Measurements from ENCODE around the gene KIRREL3. TPM values are rescaled to one million over a fixed set of nuclear protein-coding genes. Genes with fewer than 3 reads are reported as not detected.

The KIRREL3 gene
- total RNA-seq, 1 donor from 2014 or later = under 0.01 TPM

DNA sequence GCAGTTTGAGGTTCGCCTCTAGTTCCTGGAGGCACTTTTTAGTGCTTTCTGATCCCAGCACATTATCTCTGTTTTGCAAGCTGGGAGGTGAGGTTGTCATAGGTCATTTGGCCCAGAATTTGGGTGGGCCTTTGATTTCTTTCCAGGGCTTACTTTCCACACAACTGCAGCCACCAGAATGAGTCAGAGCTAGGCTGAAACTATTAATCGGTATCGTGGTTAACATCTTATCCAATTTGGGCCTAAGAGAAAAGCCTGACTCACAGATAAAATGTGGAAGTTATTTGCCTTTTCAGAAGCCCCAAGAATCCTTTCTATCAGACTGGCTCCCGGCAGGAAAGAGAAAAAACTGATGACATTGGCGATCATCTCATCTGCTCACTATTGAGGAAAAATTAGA is 166.4 kb downstream of the KIRREL3 start:
- H3K4me1 ChIP-seq (ENCODE audit: control insufficient read depth in 3 of 3, insufficient read depth in 3 of 3, low read length in 3 of 3) = no peaks in the 10 kb centered on the region
- H3K9me3 ChIP-seq (ENCODE audit: control insufficient read depth in 3 of 3, low read length in 3 of 3) = no peaks in the 10 kb centered on the region
- no peak overlapping the region for H3K27ac ChIP-seq (ENCODE audit: low read depth, low read length)
- no peaks in the 10 kb centered on the region for H3K27me3 ChIP-seq (ENCODE audit: control insufficient read depth in 3 of 3, insufficient read depth in 3 of 3, low read length in 3 of 3)
- no peaks in the 10 kb centered on the region for H3K36me3 ChIP-seq (ENCODE audit: control insufficient read depth in 3 of 3, insufficient read depth in 3 of 3, low read length in 3 of 3)
- no peak overlapping the region for H3K9ac ChIP-seq (ENCODE audit: low read depth in 1 of 3, low read length in 3 of 3)
- H3K4me3 ChIP-seq (ENCODE audit: low read length in 3 of 3) = no peak overlapping the region

DNA sequence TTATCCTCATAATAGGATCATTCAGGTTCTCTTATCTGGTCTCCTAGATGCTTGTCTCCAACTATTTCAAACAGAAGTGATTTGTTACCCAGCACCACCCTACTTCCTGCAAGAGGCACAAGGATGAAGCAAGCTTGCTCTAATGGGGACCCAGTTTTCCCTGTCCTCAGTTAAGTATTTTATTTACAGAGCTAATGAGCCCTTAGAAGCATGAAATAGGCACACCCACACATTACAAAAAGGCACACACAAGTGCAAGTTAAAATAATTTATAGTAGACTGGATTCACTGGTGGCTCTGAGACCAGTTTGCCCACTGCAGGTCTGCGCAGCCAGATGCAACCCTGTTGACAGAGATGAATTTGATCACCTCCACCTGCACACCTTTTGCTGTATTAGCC is 167.5 kb downstream of the KIRREL3 start:
- Histone ChIP-seq H3K9me3 (ENCODE audit: control insufficient read depth in 3 of 3, low read length in 3 of 3) (no peaks in the 10 kb centered on the region), H3K27ac (ENCODE audit: low read depth, low read length) (no peak overlapping the region), H3K36me3 (ENCODE audit: control insufficient read depth in 3 of 3, insufficient read depth in 3 of 3, low read length in 3 of 3) (no peaks in the 10 kb centered on the region), H3K4me1 (ENCODE audit: control insufficient read depth in 3 of 3, insufficient read depth in 3 of 3, low read length in 3 of 3) (no peaks in the 10 kb centered on the region), H3K4me3 (ENCODE audit: low read length in 3 of 3) (no peak overlapping the region), H3K27me3 (ENCODE audit: control insufficient read depth in 3 of 3, insufficient read depth in 3 of 3, low read length in 3 of 3) (peaks cover 0 to 6% (median 0%) of the 10 kb centered on the region in 3 donors), H3K9ac (ENCODE audit: low read depth in 1 of 3, low read length in 3 of 3) (no peak overlapping the region)

DNA sequence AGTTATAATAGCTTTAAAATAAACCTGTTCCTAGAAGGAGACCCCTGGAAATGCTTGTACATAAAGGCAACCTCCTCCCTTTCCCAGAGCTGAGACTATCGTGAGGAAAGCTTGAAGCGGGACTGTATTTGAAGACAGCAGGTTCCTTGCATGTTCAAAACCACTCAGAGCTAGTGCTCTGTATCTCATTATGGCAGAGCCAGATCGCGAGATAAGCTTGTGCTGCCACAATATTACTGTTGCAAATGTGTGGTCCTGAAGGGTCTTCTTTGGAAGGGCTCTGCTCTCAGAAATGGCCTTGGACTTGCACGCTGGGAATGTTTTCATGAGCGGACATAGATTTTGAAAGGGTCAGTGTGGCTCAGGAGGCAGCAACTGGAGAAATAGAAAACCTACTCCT is 168.2 kb downstream of the KIRREL3 start:
- Histone ChIP-seq H3K27ac (ENCODE audit: low read depth, low read length) (no peak overlapping the region), H3K27me3 (ENCODE audit: control insufficient read depth in 3 of 3, insufficient read depth in 3 of 3, low read length in 3 of 3) (peaks cover 0 to 10% (median 0%) of the 10 kb centered on the region in 3 donors), H3K4me3 (ENCODE audit: low read length in 3 of 3) (no peak overlapping the region), H3K9me3 (ENCODE audit: control insufficient read depth in 3 of 3, low read length in 3 of 3) (no peaks in the 10 kb centered on the region), H3K36me3 (ENCODE audit: control insufficient read depth in 3 of 3, insufficient read depth in 3 of 3, low read length in 3 of 3) (no peaks in the 10 kb centered on the region), H3K9ac (ENCODE audit: low read depth in 1 of 3, low read length in 3 of 3) (no peak overlapping the region), H3K4me1 (ENCODE audit: control insufficient read depth in 3 of 3, insufficient read depth in 3 of 3, low read length in 3 of 3) (no peaks in the 10 kb centered on the region)

DNA sequence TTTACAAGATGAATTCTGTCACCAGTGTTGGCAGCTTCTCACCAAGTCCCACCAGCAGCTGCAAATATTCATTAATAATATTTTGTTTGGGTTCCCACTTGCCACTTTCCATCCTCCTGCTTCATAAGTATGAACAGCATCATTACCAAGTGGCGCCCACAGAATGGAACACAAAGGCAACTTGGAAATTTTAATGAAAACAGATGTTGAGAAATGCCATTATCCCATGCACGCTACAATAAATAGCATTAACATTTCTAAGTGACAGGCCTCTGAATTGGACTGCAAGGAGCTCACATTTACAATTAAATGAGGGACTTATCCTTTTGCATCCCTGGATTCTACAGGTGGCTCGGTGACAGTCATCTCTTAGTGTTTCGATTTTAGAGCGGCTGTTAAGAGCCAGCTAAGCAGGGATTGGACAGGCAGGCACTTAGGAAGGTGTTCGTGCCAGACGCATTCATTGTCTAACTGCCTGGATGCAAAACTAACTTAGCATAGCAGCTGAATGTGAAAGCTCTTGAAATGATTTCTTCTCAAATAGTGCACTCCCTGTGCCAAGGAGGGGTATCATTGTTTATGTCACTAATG is 170.3 kb downstream of the KIRREL3 start:
- Histone ChIP-seq H3K4me3 (ENCODE audit: low read length in 3 of 3) (no peak overlapping the region), H3K27me3 (ENCODE audit: control insufficient read depth in 3 of 3, insufficient read depth in 3 of 3, low read length in 3 of 3) (peaks cover 0 to 11% (median 0%) of the 10 kb centered on the region in 3 donors), H3K9ac (ENCODE audit: low read depth in 1 of 3, low read length in 3 of 3) (no peak overlapping the region)

DNA sequence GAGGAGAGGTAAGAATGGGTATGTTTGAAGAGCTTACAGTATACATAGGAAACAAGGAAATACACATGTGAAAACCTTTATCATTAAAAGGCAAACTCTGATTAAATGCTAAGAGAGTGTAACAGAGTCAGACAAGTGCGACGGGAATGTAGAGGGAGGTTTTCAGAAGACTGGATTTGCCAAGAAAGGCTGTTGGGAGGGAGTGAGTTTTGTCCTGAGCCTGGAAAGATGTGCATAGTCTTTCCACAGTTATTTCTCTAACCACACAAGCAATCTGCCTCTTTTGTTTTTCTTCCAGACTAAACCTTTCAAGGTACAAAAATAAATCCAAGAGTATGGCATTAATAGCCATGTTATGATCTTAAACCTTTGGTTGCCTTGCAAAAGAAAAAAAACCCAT is 170.9 kb downstream of the KIRREL3 start:
- Histone ChIP-seq H3K9ac (ENCODE audit: low read depth in 1 of 3, low read length in 3 of 3) (no peak overlapping the region), H3K9me3 (ENCODE audit: control insufficient read depth in 3 of 3, low read length in 3 of 3) (no peaks in the 10 kb centered on the region), H3K36me3 (ENCODE audit: control insufficient read depth in 3 of 3, insufficient read depth in 3 of 3, low read length in 3 of 3) (no peaks in the 10 kb centered on the region), H3K4me3 (ENCODE audit: low read length in 3 of 3) (no peak overlapping the region), H3K27ac (ENCODE audit: low read depth, low read length) (no peak overlapping the region), H3K27me3 (ENCODE audit: control insufficient read depth in 3 of 3, insufficient read depth in 3 of 3, low read length in 3 of 3) (peaks cover 0 to 11% (median 0%) of the 10 kb centered on the region in 3 donors), H3K4me1 (ENCODE audit: control insufficient read depth in 3 of 3, insufficient read depth in 3 of 3, low read length in 3 of 3) (no peaks in the 10 kb centered on the region)

More for the DNA sequence above, 170.3 kb downstream of the KIRREL3 start:
- Histone ChIP-seq H3K4me1 (ENCODE audit: control insufficient read depth in 3 of 3, insufficient read depth in 3 of 3, low read length in 3 of 3) (no peaks in the 10 kb centered on the region), H3K9me3 (ENCODE audit: control insufficient read depth in 3 of 3, low read length in 3 of 3) (no peaks in the 10 kb centered on the region), H3K27ac (ENCODE audit: low read depth, low read length) (no peak overlapping the region), H3K36me3 (ENCODE audit: control insufficient read depth in 3 of 3, insufficient read depth in 3 of 3, low read length in 3 of 3) (no peaks in the 10 kb centered on the region)

DNA sequence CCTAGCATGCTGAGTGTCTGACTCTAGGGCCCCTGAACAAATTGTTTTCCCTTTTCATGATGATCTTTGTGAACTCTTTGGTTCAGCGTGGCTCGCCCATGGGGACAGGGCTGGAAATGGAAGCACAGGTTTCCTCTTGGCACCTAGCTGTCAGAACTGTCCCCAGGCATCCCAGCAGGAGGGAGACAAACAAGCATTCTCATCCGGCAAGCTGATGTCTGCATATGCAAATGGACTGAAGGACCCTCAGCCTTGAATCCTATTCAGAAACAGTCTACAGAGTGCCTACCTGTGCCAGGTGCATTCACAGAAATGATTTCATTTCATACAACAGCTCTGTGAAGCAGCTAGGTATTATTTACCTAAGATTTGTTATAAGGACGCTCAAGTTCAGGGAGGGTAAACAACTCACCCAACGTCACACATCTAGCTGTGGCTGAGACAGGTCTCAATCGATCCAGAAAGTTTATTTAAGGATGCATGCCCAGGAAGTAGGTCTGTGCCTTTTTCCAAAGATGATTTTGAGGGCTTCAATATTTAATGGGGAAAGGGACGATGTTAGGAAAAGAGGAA is 176.4 kb downstream of the KIRREL3 start:
- Histone ChIP-seq H3K36me3 (ENCODE audit: control insufficient read depth in 3 of 3, insufficient read depth in 3 of 3, low read length in 3 of 3) (no peaks in the 10 kb centered on the region), H3K9me3 (ENCODE audit: control insufficient read depth in 3 of 3, low read length in 3 of 3) (no peaks in the 10 kb centered on the region), H3K27ac (ENCODE audit: low read depth, low read length) (no peak overlapping the region), H3K4me1 (ENCODE audit: control insufficient read depth in 3 of 3, insufficient read depth in 3 of 3, low read length in 3 of 3) (no peaks in the 10 kb centered on the region), H3K27me3 (ENCODE audit: control insufficient read depth in 3 of 3, insufficient read depth in 3 of 3, low read length in 3 of 3) (peaks cover 0 to 16% (median 3%) of the 10 kb centered on the region in 3 donors), H3K9ac (ENCODE audit: low read depth in 1 of 3, low read length in 3 of 3) (no peak overlapping the region), H3K4me3 (ENCODE audit: low read length in 3 of 3) (no peak overlapping the region)

DNA sequence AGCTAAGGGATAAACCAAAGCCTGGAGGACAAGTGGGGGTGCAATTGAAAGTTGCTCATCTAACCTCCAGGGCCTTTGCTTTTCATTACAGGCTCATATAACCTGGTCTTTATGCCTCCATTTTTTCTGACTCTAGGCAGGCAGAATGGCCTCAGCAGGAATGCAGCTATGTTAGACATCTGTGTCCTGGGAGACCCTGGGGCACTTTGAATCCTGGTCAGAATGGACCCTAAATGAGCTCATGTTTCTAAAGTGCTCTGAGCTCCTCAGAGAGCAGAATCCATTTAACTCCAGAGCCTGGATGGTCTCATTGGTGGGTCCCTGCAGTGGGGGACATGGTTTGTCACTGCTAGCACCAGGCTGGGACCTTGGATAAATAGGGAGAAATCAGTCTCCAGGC is 177.3 kb downstream of the KIRREL3 start:
- peaks cover 0 to 12% (median 4%) of the 10 kb centered on the region in 3 donors for H3K27me3 ChIP-seq (ENCODE audit: control insufficient read depth in 3 of 3, insufficient read depth in 3 of 3, low read length in 3 of 3)
- H3K9me3 ChIP-seq (ENCODE audit: control insufficient read depth in 3 of 3, low read length in 3 of 3) = no peaks in the 10 kb centered on the region
- H3K9ac ChIP-seq (ENCODE audit: low read depth in 1 of 3, low read length in 3 of 3) = no peak overlapping the region
- H3K27ac ChIP-seq (ENCODE audit: low read depth, low read length) = no peak overlapping the region
- H3K36me3 ChIP-seq (ENCODE audit: control insufficient read depth in 3 of 3, insufficient read depth in 3 of 3, low read length in 3 of 3) = no peaks in the 10 kb centered on the region
- no peak overlapping the region for H3K4me3 ChIP-seq (ENCODE audit: low read length in 3 of 3)
- no peaks in the 10 kb centered on the region for H3K4me1 ChIP-seq (ENCODE audit: control insufficient read depth in 3 of 3, insufficient read depth in 3 of 3, low read length in 3 of 3)

DNA sequence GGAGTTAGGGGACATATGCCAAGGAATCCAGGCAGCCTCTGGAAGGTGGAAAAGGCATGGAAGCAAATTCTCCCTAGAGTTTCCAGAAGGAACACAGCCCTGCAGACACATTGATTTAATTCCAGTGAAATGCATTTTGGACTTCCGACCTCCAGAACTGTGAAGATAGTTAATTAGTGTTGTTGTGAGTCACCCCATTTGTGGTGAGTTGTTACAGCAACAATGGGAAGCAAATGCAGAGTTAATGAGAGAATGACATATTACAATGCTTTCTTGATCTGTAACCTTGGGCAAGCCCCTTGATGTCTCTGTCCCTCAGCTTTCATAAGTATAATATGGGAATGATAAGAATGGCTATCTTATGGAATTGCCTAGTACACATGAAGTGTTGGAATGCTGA is 178.7 kb downstream of the KIRREL3 start:
- no peak overlapping the region for H3K27ac ChIP-seq (ENCODE audit: low read depth, low read length)
- H3K9me3 ChIP-seq (ENCODE audit: control insufficient read depth in 3 of 3, low read length in 3 of 3) = no peaks in the 10 kb centered on the region
- no peaks in the 10 kb centered on the region for H3K36me3 ChIP-seq (ENCODE audit: control insufficient read depth in 3 of 3, insufficient read depth in 3 of 3, low read length in 3 of 3)
- H3K4me1 ChIP-seq (ENCODE audit: control insufficient read depth in 3 of 3, insufficient read depth in 3 of 3, low read length in 3 of 3) = no peaks in the 10 kb centered on the region
- no peak overlapping the region for H3K4me3 ChIP-seq (ENCODE audit: low read length in 3 of 3)
- H3K27me3 ChIP-seq (ENCODE audit: control insufficient read depth in 3 of 3, insufficient read depth in 3 of 3, low read length in 3 of 3) = peaks cover 0 to 10% (median 8%) of the 10 kb centered on the region in 3 donors
- H3K9ac ChIP-seq (ENCODE audit: low read depth in 1 of 3, low read length in 3 of 3) = no peak overlapping the region

DNA sequence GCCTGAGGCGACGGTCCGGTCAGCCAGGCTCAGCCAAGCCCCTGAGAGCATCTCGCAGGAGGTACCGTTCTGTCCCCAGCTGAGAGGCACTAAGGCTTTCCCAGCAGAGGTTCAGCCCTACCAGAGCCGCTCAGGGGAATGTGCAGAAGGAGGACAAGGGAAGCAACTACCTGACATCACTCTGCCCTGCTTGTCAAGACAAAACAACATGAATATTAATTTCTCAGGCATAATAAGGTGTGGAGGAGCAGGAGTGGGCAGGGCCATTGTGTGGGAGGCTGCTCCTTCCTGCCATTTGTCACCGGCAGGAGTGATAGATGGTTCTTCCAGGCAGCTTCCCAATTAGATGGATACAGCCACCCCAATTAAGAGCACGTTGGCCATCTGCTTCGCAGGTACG is 181.4 kb downstream of the KIRREL3 start:
- no peak overlapping the region for H3K4me3 ChIP-seq (ENCODE audit: low read length in 3 of 3)
- no peak overlapping the region for H3K9ac ChIP-seq (ENCODE audit: low read depth in 1 of 3, low read length in 3 of 3)
- no peaks in the 10 kb centered on the region for H3K4me1 ChIP-seq (ENCODE audit: control insufficient read depth in 3 of 3, insufficient read depth in 3 of 3, low read length in 3 of 3)
- H3K9me3 ChIP-seq (ENCODE audit: control insufficient read depth in 3 of 3, low read length in 3 of 3) = no peaks in the 10 kb centered on the region
- H3K36me3 ChIP-seq (ENCODE audit: control insufficient read depth in 3 of 3, insufficient read depth in 3 of 3, low read length in 3 of 3) = no peaks in the 10 kb centered on the region
- H3K27me3 ChIP-seq (ENCODE audit: control insufficient read depth in 3 of 3, insufficient read depth in 3 of 3, low read length in 3 of 3) = peaks cover 0 to 12% (median 8%) of the 10 kb centered on the region in 3 donors
- no peak overlapping the region for H3K27ac ChIP-seq (ENCODE audit: low read depth, low read length)

DNA sequence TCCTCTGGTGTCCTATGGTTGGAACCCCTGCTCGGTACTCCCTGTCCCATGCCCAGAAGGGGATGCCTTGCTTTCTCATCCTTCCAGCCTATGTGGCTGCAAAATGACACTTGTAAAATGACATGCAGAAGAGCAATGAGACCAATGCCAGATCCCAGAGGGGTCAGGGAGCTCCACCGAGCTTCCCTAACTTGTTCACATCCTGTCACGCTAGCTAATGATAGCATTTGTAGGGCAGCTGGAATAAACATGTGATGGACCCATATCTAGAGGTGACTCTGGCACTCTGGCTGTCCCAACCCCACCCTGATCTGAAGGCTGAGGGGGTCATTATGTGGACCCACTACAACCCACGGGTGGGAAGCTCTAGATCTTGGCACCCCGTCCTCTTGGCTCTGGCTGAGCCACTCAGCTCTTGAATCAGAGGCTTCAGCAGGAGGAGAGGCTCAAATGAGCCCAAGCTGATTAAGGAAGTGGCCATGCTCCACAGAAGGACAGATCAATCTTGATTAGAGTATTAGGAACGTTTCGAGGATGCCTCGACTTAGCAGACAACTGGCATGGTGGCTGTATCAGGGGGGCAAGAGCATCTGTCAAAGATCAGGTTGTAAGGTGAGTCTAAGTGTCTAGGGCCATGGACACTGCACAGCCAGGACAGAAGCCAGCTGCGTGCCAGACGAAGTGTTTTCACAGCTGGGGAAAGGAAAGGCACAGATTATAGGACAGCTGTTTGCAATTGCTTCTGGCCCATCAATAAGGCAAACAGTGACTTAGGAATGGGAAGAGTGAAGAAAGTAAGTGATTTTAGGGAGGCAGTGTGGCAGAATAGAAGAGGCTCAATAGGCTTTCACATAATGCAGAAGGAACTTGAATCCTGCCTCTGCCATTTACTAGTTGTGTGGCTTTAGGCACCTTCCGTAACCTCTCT is 182.8 kb downstream of the KIRREL3 start:
- H3K27me3 ChIP-seq (ENCODE audit: control insufficient read depth in 3 of 3, insufficient read depth in 3 of 3, low read length in 3 of 3) = peaks cover 0 to 12% (median 8%) of the 10 kb centered on the region in 3 donors
- H3K9ac ChIP-seq (ENCODE audit: low read depth in 1 of 3, low read length in 3 of 3) = no peak overlapping the region
- no peaks in the 10 kb centered on the region for H3K36me3 ChIP-seq (ENCODE audit: control insufficient read depth in 3 of 3, insufficient read depth in 3 of 3, low read length in 3 of 3)
- H3K27ac ChIP-seq (ENCODE audit: low read depth, low read length) = no peak overlapping the region
- no peak overlapping the region for H3K4me3 ChIP-seq (ENCODE audit: low read length in 3 of 3)
- no peaks in the 10 kb centered on the region for H3K4me1 ChIP-seq (ENCODE audit: control insufficient read depth in 3 of 3, insufficient read depth in 3 of 3, low read length in 3 of 3)
- no peaks in the 10 kb centered on the region for H3K9me3 ChIP-seq (ENCODE audit: control insufficient read depth in 3 of 3, low read length in 3 of 3)
